CD8-positive, alpha-beta memory T cell (primary cell): ENCODE measurements around the gene TCF7L2. TPM values are rescaled to one million over a fixed set of nuclear protein-coding genes. Genes with fewer than 3 reads are reported as not detected.

ENCODE experiments used
- CTCF ChIA-PET: fragments of 350-600 bp; sonication (Branson Sonifier 250); formaldehyde crosslinking; loops from one replicate; lab custom pipeline; 2021; ENCODE audit warnings: antibody characterized with exemption; lab: Charles Lee
- POLR2A ChIA-PET: fragments of 350-600 bp; sonication (Branson Sonifier 250); formaldehyde crosslinking; loops from one replicate; lab custom pipeline; 2021; ENCODE audit warnings: antibody characterized with exemption; lab: Charles Lee
- DNase-seq, 5 donors: peaks; one replicate each; pipeline versions ENCODE4 v3.0.0 to v3.0.0-alpha.2; 2020 to 2022; ENCODE audit warnings: mixed read lengths in 1 of 5
- H3K27ac ChIP-seq: one replicate; pipeline ENCODE4 v1.7.0; 2013; ENCODE audit warnings: low read depth, mild to moderate bottlenecking, low read length, moderate library complexity
- H3K27me3 ChIP-seq: 2 replicates; pipeline ENCODE4 v1.7.0; 2013; ENCODE audit warnings: low read length, mild to moderate bottlenecking; ENCODE audit not compliant: insufficient read depth, poor library complexity, severe bottlenecking
- H3K36me3 ChIP-seq: 2 replicates; pipeline ENCODE4 v1.7.0; 2013; ENCODE audit warnings: mild to moderate bottlenecking, low read length, moderate library complexity; ENCODE audit not compliant: insufficient read depth
- H3K4me1 ChIP-seq: 2 replicates; pipeline ENCODE4 v1.7.0; 2013; ENCODE audit warnings: mild to moderate bottlenecking, low read length, moderate library complexity; ENCODE audit not compliant: insufficient read depth
- H3K4me3 ChIP-seq: 2 replicates; pipeline ENCODE4 v1.7.0; 2013; ENCODE audit warnings: mild to moderate bottlenecking, low read length
- H3K9me3 ChIP-seq: 2 replicates; pipeline ENCODE4 v1.7.0; 2013; ENCODE audit warnings: mild to moderate bottlenecking, low read length
- H3K27ac Mint-ChIP-seq, 8 donors: one replicate each; pipeline ENCODE4 v1.8.0; 2020 to 2021; ENCODE audit warnings: mixed read lengths in 8 of 8, mild to moderate bottlenecking in 6 of 8, inconsistent platforms in 3 of 8, moderate library complexity in 3 of 8
- H3K27me3 Mint-ChIP-seq, 2 donors: one replicate each; pipeline ENCODE4 v1.8.0; 2020 to 2021; ENCODE audit warnings: mixed read lengths in 2 of 2, mild to moderate bottlenecking in 1 of 2, moderate library complexity in 1 of 2
- H3K36me3 Mint-ChIP-seq, 3 donors: one replicate each; pipeline ENCODE4 v1.8.0; 2020 to 2021; ENCODE audit warnings: mixed read lengths in 3 of 3, inconsistent platforms in 1 of 3, mild to moderate bottlenecking in 1 of 3
- H3K4me1 Mint-ChIP-seq, 3 donors: one replicate each; pipeline ENCODE4 v1.8.0; 2020 to 2021; ENCODE audit warnings: mixed read lengths in 3 of 3, inconsistent platforms in 1 of 3, mild to moderate bottlenecking in 1 of 3
- H3K4me3 Mint-ChIP-seq, 7 donors: one replicate each; pipeline ENCODE4 v1.8.0; 2020 to 2021; ENCODE audit warnings: mixed read lengths in 7 of 7, mild to moderate bottlenecking in 6 of 7, moderate library complexity in 4 of 7, inconsistent platforms in 2 of 7
- H3K9me3 Mint-ChIP-seq, 5 donors: one replicate each; pipeline ENCODE4 v1.8.0; 2020 to 2022; ENCODE audit warnings: mixed read lengths in 5 of 5, mild to moderate bottlenecking in 3 of 5, moderate library complexity in 2 of 5, inconsistent platforms in 1 of 5
- polyA plus RNA-seq: library from polyadenylated mRNA; unstranded; fragments of 300-500 nt; fragmentation: Illumina TruSeq; gene quantifications from one replicate; pipeline ENCODE4 v1.2.3, GENCODE V29; 2021
- total RNA-seq, 2 experiments: library from RNA; stranded (reverse); gene quantifications; one replicate each; pipeline ENCODE4 v1.2.3, GENCODE V29; 2021

The TCF7L2 gene
- total and polyA plus RNA-seq, 3 experiments from 2014 or later = 0.81 to 1.8 (median 0.89) TPM

GRCh38 chr10:113097036-113097435 is 147.0 kb downstream of the TCF7L2 start:
- H3K27me3 Mint-ChIP-seq = peaks cover 0 to 4% of the 10 kb centered on the region in 2 donors
- no peak overlapping the region for H3K27ac Mint-ChIP-seq
- H3K9me3 Mint-ChIP-seq = peaks cover 0 to 6% (median 3%) of the 10 kb centered on the region in 5 donors
- no peak overlapping the region for H3K27ac ChIP-seq
- peaks cover 0 to 7% (median 1%) of the 10 kb centered on the region in 3 donors for H3K36me3 Mint-ChIP-seq
- DNase-seq = no peak
- H3K36me3 ChIP-seq = no peaks in the 10 kb centered on the region
- POLR2A ChIA-PET = no interaction called here
- no peaks in the 10 kb centered on the region for H3K9me3 ChIP-seq
- no peak overlapping the region for H3K4me3 ChIP-seq
- CTCF ChIA-PET = interaction anchor here (0.7 to 1.1 kb wide), 2 partner anchors 9 to 204 kb away, joined by 3 read pairs; no protein-coding TSS in a partner anchor
- H3K4me1 Mint-ChIP-seq = peaks cover 22 to 36% (median 23%) of the 10 kb centered on the region in 3 donors
- peaks cover 4% of the 10 kb centered on the region for H3K4me1 ChIP-seq
- no peaks in the 10 kb centered on the region for H3K27me3 ChIP-seq
- no peak overlapping the region for H3K4me3 Mint-ChIP-seq

GRCh38 chr10:113099431-113100183 is 149.6 kb downstream of the TCF7L2 start:
- H3K9me3 ChIP-seq = no peaks in the 10 kb centered on the region
- ChIA-PET POLR2A (no interaction called here), CTCF (interaction anchor here (0.8 kb wide), 1 partner anchor 10 kb away, joined by 3 read pairs; no protein-coding TSS in a partner anchor)
- Mint-ChIP-seq H3K4me3 (no peak overlapping the region), H3K4me1 (peaks cover 11 to 21% (median 13%) of the 10 kb centered on the region in 3 donors), H3K36me3 (peaks cover 0 to 3% (median 1%) of the 10 kb centered on the region in 3 donors), H3K9me3 (no peaks in the 10 kb centered on the region), H3K27ac (no peak overlapping the region), H3K27me3 (peaks cover 0 to 1% of the 10 kb centered on the region in 2 donors)
- no peak overlapping the region for H3K4me3 ChIP-seq
- DNase-seq = no peak
- H3K36me3 ChIP-seq = no peaks in the 10 kb centered on the region
- H3K27me3 ChIP-seq = no peaks in the 10 kb centered on the region
- H3K27ac ChIP-seq = no peak overlapping the region
- peaks cover under 1% of the 10 kb centered on the region for H3K4me1 ChIP-seq

GRCh38 chr10:113100281-113100680 is 150.2 kb downstream of the TCF7L2 start:
- no peak overlapping the region for H3K4me3 Mint-ChIP-seq
- no peak overlapping the region for H3K27ac ChIP-seq
- DNase-seq = no peak
- H3K36me3 ChIP-seq = no peaks in the 10 kb centered on the region
- no peak overlapping the region for H3K27ac Mint-ChIP-seq
- peaks cover 8 to 15% (median 9%) of the 10 kb centered on the region in 3 donors for H3K4me1 Mint-ChIP-seq
- H3K27me3 ChIP-seq = no peaks in the 10 kb centered on the region
- H3K9me3 Mint-ChIP-seq = no peaks in the 10 kb centered on the region
- peaks cover 0 to 3% (median 1%) of the 10 kb centered on the region in 3 donors for H3K36me3 Mint-ChIP-seq
- H3K9me3 ChIP-seq = no peaks in the 10 kb centered on the region
- H3K4me1 ChIP-seq = no peaks in the 10 kb centered on the region
- ChIA-PET CTCF (no interaction called here), POLR2A (no interaction called here)
- no peaks in the 10 kb centered on the region for H3K27me3 Mint-ChIP-seq
- H3K4me3 ChIP-seq = no peak overlapping the region

GRCh38 chr10:113103131-113103840 is 153.2 kb downstream of the TCF7L2 start:
- ChIA-PET POLR2A (no interaction called here), CTCF (no interaction called here)
- no peaks in the 10 kb centered on the region for H3K9me3 Mint-ChIP-seq
- Histone ChIP-seq H3K4me3 (no peak overlapping the region), H3K27me3 (no peaks in the 10 kb centered on the region), H3K9me3 (no peaks in the 10 kb centered on the region), H3K4me1 (no peaks in the 10 kb centered on the region), H3K36me3 (no peaks in the 10 kb centered on the region), H3K27ac (no peak overlapping the region)
- H3K27ac Mint-ChIP-seq = peak overlapping the region in 4 of 8 donors; percentile 25 to 85 (median 72)
- DNase-seq = peak in 1 of 5 donors; percentile 9
- peaks cover 7 to 9% (median 8%) of the 10 kb centered on the region in 3 donors for H3K4me1 Mint-ChIP-seq
- H3K27me3 Mint-ChIP-seq = no peaks in the 10 kb centered on the region
- H3K36me3 Mint-ChIP-seq = no peaks in the 10 kb centered on the region
- peak overlapping the region in 1 of 7 donors; percentile 42 for H3K4me3 Mint-ChIP-seq

GRCh38 chr10:113104047-113104446 is 154.0 kb downstream of the TCF7L2 start:
- H3K4me1 Mint-ChIP-seq = peaks cover 7 to 9% (median 8%) of the 10 kb centered on the region in 3 donors
- no peaks in the 10 kb centered on the region for H3K27me3 Mint-ChIP-seq
- H3K27me3 ChIP-seq = no peaks in the 10 kb centered on the region
- H3K9me3 ChIP-seq = no peaks in the 10 kb centered on the region
- DNase-seq = no peak
- H3K4me3 Mint-ChIP-seq = no peak overlapping the region
- no peaks in the 10 kb centered on the region for H3K9me3 Mint-ChIP-seq
- ChIA-PET POLR2A (no interaction called here), CTCF (no interaction called here)
- H3K36me3 ChIP-seq = no peaks in the 10 kb centered on the region
- H3K27ac Mint-ChIP-seq = no peak overlapping the region
- H3K36me3 Mint-ChIP-seq = no peaks in the 10 kb centered on the region
- H3K27ac ChIP-seq = no peak overlapping the region
- H3K4me3 ChIP-seq = no peak overlapping the region
- H3K4me1 ChIP-seq = no peaks in the 10 kb centered on the region

GRCh38 chr10:113108194-113108835 is 158.3 kb downstream of the TCF7L2 start:
- ChIA-PET POLR2A (no interaction called here), CTCF (no interaction called here)
- Histone ChIP-seq H3K4me1 (no peaks in the 10 kb centered on the region), H3K27ac (no peak overlapping the region), H3K4me3 (no peak overlapping the region), H3K27me3 (no peaks in the 10 kb centered on the region), H3K36me3 (no peaks in the 10 kb centered on the region), H3K9me3 (no peaks in the 10 kb centered on the region)
- Mint-ChIP-seq H3K4me1 (peaks cover 3 to 4% (median 3%) of the 10 kb centered on the region in 3 donors), H3K27ac (no peak overlapping the region), H3K36me3 (peaks cover 0 to 4% (median 0%) of the 10 kb centered on the region in 3 donors), H3K27me3 (peaks cover 0 to 13% of the 10 kb centered on the region in 2 donors), H3K9me3 (no peaks in the 10 kb centered on the region), H3K4me3 (no peak overlapping the region)
- peak in 2 of 5 donors; percentile 7 to 11 for DNase-seq

GRCh38 chr10:113108948-113109347 is 158.9 kb downstream of the TCF7L2 start:
- DNase-seq = no peak
- H3K27me3 ChIP-seq = no peaks in the 10 kb centered on the region
- no peaks in the 10 kb centered on the region for H3K9me3 Mint-ChIP-seq
- no peaks in the 10 kb centered on the region for H3K4me1 Mint-ChIP-seq
- ChIA-PET CTCF (no interaction called here), POLR2A (no interaction called here)
- no peak overlapping the region for H3K4me3 ChIP-seq
- H3K27ac ChIP-seq = no peak overlapping the region
- no peaks in the 10 kb centered on the region for H3K9me3 ChIP-seq
- H3K4me3 Mint-ChIP-seq = no peak overlapping the region
- no peak overlapping the region for H3K27ac Mint-ChIP-seq
- no peaks in the 10 kb centered on the region for H3K4me1 ChIP-seq
- peaks cover 0 to 14% of the 10 kb centered on the region in 2 donors for H3K27me3 Mint-ChIP-seq
- no peaks in the 10 kb centered on the region for H3K36me3 ChIP-seq
- peaks cover 0 to 4% (median 0%) of the 10 kb centered on the region in 3 donors for H3K36me3 Mint-ChIP-seq
